Esophagus squamous epithelium (tissue), 4 donors: ENCODE measurements around the gene CAMK2G.

Experiments used
- POLR2A ChIP-seq, 4 donors: fragments of 450-650 bp; IDR thresholded peaks; one replicate each; pipeline ENCODE4 v1.6.1; 2017; ENCODE audit warnings: antibody characterized with exemption in 4 of 4, mild to moderate bottlenecking in 4 of 4, moderate library complexity in 3 of 4
- TF ChIP-seq, protein P1 (sequence below), 6 experiments: fragments of 450-650 bp in 4 of 6; fragments of 200-600 bp in 2 of 6; sonication (generic) in 2 of 6; IDR thresholded peaks; one replicate each; pipeline ENCODE4 v1.5.1; 2016 to 2019; ENCODE audit warnings: antibody characterized with exemption in 6 of 6, mild to moderate bottlenecking in 4 of 6, moderate library complexity in 4 of 6

DNA sequence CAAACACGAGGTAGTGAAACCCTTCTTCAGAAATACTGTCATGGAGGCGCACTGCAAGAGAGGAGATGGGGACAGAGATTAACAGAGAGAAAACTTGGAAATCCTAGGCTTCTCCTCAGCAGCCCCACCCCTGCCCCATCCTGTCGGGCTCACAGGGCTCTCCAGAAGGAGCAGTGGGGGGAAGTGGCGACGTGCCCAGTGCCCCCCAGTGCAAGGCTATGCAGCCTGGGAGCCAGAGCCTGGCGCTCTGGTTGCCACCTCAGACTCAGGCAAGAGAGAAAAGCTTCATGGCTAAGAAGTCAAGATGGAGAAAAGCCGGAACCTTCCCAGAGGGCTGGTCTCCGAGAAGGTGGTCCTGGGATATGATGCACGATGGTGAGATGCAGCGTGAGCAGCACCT, 21.2 kb downstream of the CAMK2G start:
- TF ChIP-seq, protein P1, sequence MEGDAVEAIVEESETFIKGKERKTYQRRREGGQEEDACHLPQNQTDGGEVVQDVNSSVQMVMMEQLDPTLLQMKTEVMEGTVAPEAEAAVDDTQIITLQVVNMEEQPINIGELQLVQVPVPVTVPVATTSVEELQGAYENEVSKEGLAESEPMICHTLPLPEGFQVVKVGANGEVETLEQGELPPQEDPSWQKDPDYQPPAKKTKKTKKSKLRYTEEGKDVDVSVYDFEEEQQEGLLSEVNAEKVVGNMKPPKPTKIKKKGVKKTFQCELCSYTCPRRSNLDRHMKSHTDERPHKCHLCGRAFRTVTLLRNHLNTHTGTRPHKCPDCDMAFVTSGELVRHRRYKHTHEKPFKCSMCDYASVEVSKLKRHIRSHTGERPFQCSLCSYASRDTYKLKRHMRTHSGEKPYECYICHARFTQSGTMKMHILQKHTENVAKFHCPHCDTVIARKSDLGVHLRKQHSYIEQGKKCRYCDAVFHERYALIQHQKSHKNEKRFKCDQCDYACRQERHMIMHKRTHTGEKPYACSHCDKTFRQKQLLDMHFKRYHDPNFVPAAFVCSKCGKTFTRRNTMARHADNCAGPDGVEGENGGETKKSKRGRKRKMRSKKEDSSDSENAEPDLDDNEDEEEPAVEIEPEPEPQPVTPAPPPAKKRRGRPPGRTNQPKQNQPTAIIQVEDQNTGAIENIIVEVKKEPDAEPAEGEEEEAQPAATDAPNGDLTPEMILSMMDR (IDR thresholded peaks at IDR 0.05): no peak
- no peak for TF ChIP-seq POLR2A (IDR thresholded peaks at IDR 0.05)
